OCI-LY7 (cell line): ENCODE results near the gene ATP11A. TPM values are rescaled to one million over a fixed set of nuclear protein-coding genes. Genes with fewer than 3 reads are reported as not detected.

Experiments
- BruUV-seq: library from RNA; stranded (reverse); fragments of 400-500 nt; replicated peaks from 2 replicates; lab custom pipeline; 2021; lab: Mats Ljungman, UMichigan
- CTCF ChIA-PET: fragments of 300-600 bp; sonication (Branson Sonifier 250); formaldehyde crosslinking; loops from one replicate; lab custom pipeline; 2022; ENCODE audit warnings: antibody characterized with exemption; ENCODE audit not compliant: unreplicated experiment; lab: Charles Lee
- POLR2A ChIA-PET: fragments of 300-600 bp; sonication (Branson Sonifier 250); formaldehyde crosslinking; loops from one replicate; lab custom pipeline; 2022; ENCODE audit warnings: antibody characterized with exemption; lab: Charles Lee
- DNase-seq: peaks from one replicate; pipeline ENCODE4 v3.0.0-alpha.2; 2015; ENCODE audit warnings: low spot score
- H2AFZ ChIP-seq: fragments of 200-600 bp; sonication (generic), shearing (Covaris generic); 2 replicates; pipeline ENCODE4 v1.6.1; 2014; ENCODE audit warnings: mild to moderate bottlenecking, antibody characterized with exemption, low read length, moderate library complexity
- H3K27ac ChIP-seq: fragments of 200-600 bp; sonication (generic); 2 replicates; pipeline ENCODE4 v1.5.1; 2014; ENCODE audit warnings: mixed run types, low read depth, mild to moderate bottlenecking, moderate library complexity, low read length, inconsistent platforms; ENCODE audit not compliant: poor library complexity, severe bottlenecking
- H3K36me3 ChIP-seq: fragments of 200-600 bp; sonication (generic); 2 replicates; pipeline ENCODE4 v1.6.1; 2014; ENCODE audit warnings: mild to moderate bottlenecking, antibody characterized with exemption, low read length, moderate library complexity, mixed read lengths; ENCODE audit not compliant: insufficient read depth
- H3K4me1 ChIP-seq: fragments of 200-600 bp; sonication (generic); 2 replicates; pipeline ENCODE4 v1.5.1; 2014; ENCODE audit warnings: mild to moderate bottlenecking, low read length; ENCODE audit not compliant: insufficient read depth, poor library complexity, severe bottlenecking
- H3K4me2 ChIP-seq: fragments of 200-600 bp; sonication (generic); 2 replicates; pipeline ENCODE4 v1.6.1; 2014; ENCODE audit warnings: mild to moderate bottlenecking, low read length
- H3K4me3 ChIP-seq: fragments of 200-600 bp; sonication (generic); 2 replicates; pipeline ENCODE4 v1.5.1; 2014; ENCODE audit warnings: mild to moderate bottlenecking, low read depth, low read length; ENCODE audit not compliant: poor library complexity, severe bottlenecking
- H3K79me2 ChIP-seq: fragments of 200-600 bp; sonication (generic); 2 replicates; pipeline ENCODE4 v1.6.1; 2016; ENCODE audit warnings: low read depth, mild to moderate bottlenecking, low read length, moderate library complexity, mixed read lengths; ENCODE audit not compliant: insufficient read depth
- H3K9me2 ChIP-seq: fragments of 200-600 bp; sonication (generic); 2 replicates; pipeline ENCODE4 v1.6.1; 2016; ENCODE audit warnings: mild to moderate bottlenecking, low read length, mixed read lengths; ENCODE audit not compliant: insufficient read depth
- H3K9me3 ChIP-seq: fragments of 200-600 bp; sonication (generic); 2 replicates; pipeline ENCODE4 v1.6.1; 2014; ENCODE audit warnings: mild to moderate bottlenecking, mixed run types, low read length, mixed read lengths
- H4K20me1 ChIP-seq: fragments of 200-600 bp; sonication (generic); 2 replicates; pipeline ENCODE4 v1.6.1; 2014; ENCODE audit warnings: mild to moderate bottlenecking, antibody characterized with exemption, low read length, moderate library complexity, mixed read lengths; ENCODE audit not compliant: insufficient read depth
- EZH2phosphoT487 ChIP-seq: fragments of 200-600 bp; sonication (generic); IDR thresholded peaks from 2 replicates; pipeline ENCODE4 v1.6.1; 2018; ENCODE audit warnings: low read depth, borderline replicate concordance, mild to moderate bottlenecking, mixed run types, antibody characterized with exemption, low read length, moderate library complexity, mixed read lengths
- intact Hi-C: fragments of 100-400 bp; cut with micrococcal nuclease; formaldehyde crosslinking; loops from one replicate; pipeline ENCODE4 v1.10.0; 2022; ENCODE audit not compliant: unreplicated experiment
- total RNA-seq, 2 experiments: library from RNA; depleted of rRNA in 1 of 2; stranded (reverse); fragments of >200 nt in 1 of 2; shearing (Covaris generic) in 1 of 2; gene quantifications; 2 replicates each; pipeline ENCODE4 v1.2.3, GENCODE V29; 2014 to 2022
- TF ChIP-seq, protein P1 (sequence below): fragments of 200-600 bp; sonication (generic); conservative IDR thresholded peaks from 2 replicates; pipeline ENCODE4 v1.5.1; 2014; ENCODE audit warnings: mild to moderate bottlenecking, antibody characterized with exemption, low read length, moderate library complexity, mixed read lengths

ATP11A gene
- total RNA-seq, 2 experiments from 2014 or later, result 8.8 to 23.1 TPM

DNA sequence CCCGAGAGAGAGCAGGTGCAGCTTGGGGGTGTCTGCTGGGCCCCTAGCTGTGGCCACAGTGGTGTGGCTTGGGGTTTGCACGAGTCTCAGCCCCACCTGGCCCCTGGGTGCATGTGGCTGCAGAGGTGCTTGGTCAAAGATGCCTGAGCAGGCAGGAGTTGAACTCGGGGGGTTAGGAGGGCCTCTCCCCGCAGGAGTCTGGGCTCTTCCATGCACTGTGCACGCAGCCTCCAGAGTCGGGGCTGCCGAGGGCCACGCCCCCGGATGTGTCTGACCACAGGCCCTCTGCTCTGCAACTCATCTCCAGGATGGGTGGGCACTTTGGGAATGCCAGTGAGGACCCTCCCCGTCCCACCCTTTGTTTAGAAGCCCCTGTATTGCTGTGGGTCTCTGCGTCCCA is 187.7 kb downstream of the ATP11A start:
- no peak for DNase-seq
- no TSS peak for BruUV-seq
- H3K36me3 ChIP-seq, result no peaks in the 10 kb centered on the region
- no peaks in the 10 kb centered on the region for H3K9me3 ChIP-seq
- H3K79me2 ChIP-seq, result no peaks in the 10 kb centered on the region
- no peak overlapping the region for H3K4me2 ChIP-seq
- TF ChIP-seq EZH2phosphoT487, result no peak
- TF ChIP-seq, protein P1, sequence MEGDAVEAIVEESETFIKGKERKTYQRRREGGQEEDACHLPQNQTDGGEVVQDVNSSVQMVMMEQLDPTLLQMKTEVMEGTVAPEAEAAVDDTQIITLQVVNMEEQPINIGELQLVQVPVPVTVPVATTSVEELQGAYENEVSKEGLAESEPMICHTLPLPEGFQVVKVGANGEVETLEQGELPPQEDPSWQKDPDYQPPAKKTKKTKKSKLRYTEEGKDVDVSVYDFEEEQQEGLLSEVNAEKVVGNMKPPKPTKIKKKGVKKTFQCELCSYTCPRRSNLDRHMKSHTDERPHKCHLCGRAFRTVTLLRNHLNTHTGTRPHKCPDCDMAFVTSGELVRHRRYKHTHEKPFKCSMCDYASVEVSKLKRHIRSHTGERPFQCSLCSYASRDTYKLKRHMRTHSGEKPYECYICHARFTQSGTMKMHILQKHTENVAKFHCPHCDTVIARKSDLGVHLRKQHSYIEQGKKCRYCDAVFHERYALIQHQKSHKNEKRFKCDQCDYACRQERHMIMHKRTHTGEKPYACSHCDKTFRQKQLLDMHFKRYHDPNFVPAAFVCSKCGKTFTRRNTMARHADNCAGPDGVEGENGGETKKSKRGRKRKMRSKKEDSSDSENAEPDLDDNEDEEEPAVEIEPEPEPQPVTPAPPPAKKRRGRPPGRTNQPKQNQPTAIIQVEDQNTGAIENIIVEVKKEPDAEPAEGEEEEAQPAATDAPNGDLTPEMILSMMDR, result no peak
- H3K4me1 ChIP-seq, result peaks cover 5% of the 10 kb centered on the region
- intact Hi-C loops, result no loop called here
- no peaks in the 10 kb centered on the region for H4K20me1 ChIP-seq
- POLR2A ChIA-PET, result no interaction called here
- H2AFZ ChIP-seq, result no peak overlapping the region
- H3K9me2 ChIP-seq, result no peaks in the 10 kb centered on the region
- H3K4me3 ChIP-seq, result no peak overlapping the region
- no peak overlapping the region for H3K27ac ChIP-seq
- CTCF ChIA-PET, result no interaction called here

DNA sequence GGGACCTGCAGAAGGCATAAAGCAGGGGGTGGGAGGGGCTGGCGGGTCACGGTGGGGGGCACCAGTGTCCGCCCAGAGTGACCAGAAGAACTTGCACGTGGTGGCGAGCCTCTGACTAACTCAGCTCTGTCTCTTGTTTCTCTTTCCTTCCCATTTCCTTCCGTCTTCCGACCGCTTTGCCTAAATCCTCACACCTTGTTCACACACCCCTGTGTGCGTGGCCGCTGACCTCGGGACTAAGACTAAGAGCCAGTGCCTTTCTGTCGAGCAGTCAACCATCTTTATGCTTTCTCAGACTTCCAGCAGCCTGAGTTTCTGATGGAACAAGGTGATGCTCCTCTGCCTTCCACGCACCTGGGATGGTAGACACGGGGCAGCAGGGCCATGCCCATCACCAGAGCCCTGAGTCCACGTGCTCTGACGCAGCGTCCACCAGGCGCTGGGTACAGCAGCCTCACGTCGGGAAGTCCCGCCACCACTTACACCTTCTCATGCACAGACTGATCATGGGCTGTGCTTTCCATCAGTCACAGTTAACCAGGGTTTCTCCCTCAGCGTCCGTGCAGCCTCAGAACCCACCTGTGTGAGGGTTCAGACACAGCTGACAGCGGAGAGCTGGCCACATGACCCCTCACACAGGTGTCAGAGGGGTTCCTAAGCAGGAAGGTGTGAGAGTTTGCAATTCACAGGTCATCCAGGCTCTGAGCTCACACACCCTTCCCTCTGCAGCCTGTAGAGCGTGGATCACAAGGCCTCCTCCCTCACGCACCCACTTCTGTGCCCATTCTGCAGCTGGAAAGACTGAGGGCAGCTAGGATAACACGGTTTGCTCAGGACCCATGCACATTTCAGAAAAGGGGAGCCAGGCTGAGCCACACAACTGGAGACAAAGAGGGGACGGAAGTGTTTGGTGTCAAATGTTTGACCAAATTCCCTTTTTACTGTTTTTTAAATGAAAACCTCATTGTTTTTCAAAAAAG is 188.4 kb downstream of the ATP11A start:
- no peaks in the 10 kb centered on the region for H3K79me2 ChIP-seq

More for the DNA sequence above, 188.4 kb downstream of the ATP11A start:
- H3K4me2 ChIP-seq, result no peak overlapping the region
- BruUV-seq, result no TSS peak
- intact Hi-C loops, result no loop called here
- ChIA-PET CTCF (no interaction called here), POLR2A (no interaction called here)
- no peaks in the 10 kb centered on the region for H4K20me1 ChIP-seq
- H2AFZ ChIP-seq, result no peak overlapping the region
- H3K27ac ChIP-seq, result no peak overlapping the region
- DNase-seq, result no peak
- H3K9me2 ChIP-seq, result no peaks in the 10 kb centered on the region
- no peak for TF ChIP-seq EZH2phosphoT487
- TF ChIP-seq, protein P1, result no peak
- no peaks in the 10 kb centered on the region for H3K36me3 ChIP-seq
- H3K4me1 ChIP-seq, result no peaks in the 10 kb centered on the region
- H3K9me3 ChIP-seq, result no peaks in the 10 kb centered on the region
- no peak overlapping the region for H3K4me3 ChIP-seq
